HepG2 (cell line): ENCODE data around the gene VMA21. TPM values are rescaled to one million over a fixed set of nuclear protein-coding genes. Genes with fewer than 3 reads are reported as not detected.

Experiments used
- DPF2 ChIP-seq: sonication (generic); formaldehyde crosslinking; IDR thresholded peaks from 2 replicates; pipeline ENCODE4 v1.4.0; 2020; ENCODE audit warnings: mild to moderate bottlenecking, low read depth, missing genetic modification reagents, borderline replicate concordance
- EP300 ChIP-seq, 3 experiments: sonication (generic) in 1 of 3; formaldehyde crosslinking in 1 of 3; IDR thresholded peaks; 2 replicates each; pipeline versions ENCODE4 v1.5.1 to v1.6.1; 2011 to 2020; ENCODE audit warnings: low read depth in 2 of 3, low read length in 2 of 3, borderline replicate concordance in 1 of 3, improper control_type of control experiment in 1 of 3, mild to moderate bottlenecking in 1 of 3, missing genetic modification reagents in 1 of 3, moderate library complexity in 1 of 3
- GTF3A ChIP-seq: sonication (generic); formaldehyde crosslinking; conservative IDR thresholded peaks from 2 replicates; pipeline ENCODE4 v1.4.0; 2020; ENCODE audit warnings: mild to moderate bottlenecking, missing genetic modification reagents
- IRF2 ChIP-seq: IDR thresholded peaks from 2 replicates; pipeline ENCODE4 v1.6.1; 2018; ENCODE audit warnings: missing genetic modification reagents, missing compliant biosample characterization
- KLF13 ChIP-seq: sonication (generic); formaldehyde crosslinking; IDR thresholded peaks from 2 replicates; pipeline ENCODE4 v1.4.0; 2020; ENCODE audit warnings: mild to moderate bottlenecking, missing genetic modification reagents
- NFKBIZ ChIP-seq: IDR thresholded peaks from 2 replicates; pipeline ENCODE4 v1.6.1; 2018; ENCODE audit warnings: missing genetic modification reagents, missing compliant biosample characterization
- STAT5B ChIP-seq: sonication (generic); formaldehyde crosslinking; IDR thresholded peaks from 2 replicates; pipeline ENCODE4 v1.4.0; 2020; ENCODE audit warnings: missing genetic modification reagents
- ZFX ChIP-seq: sonication (generic); formaldehyde crosslinking; IDR thresholded peaks from 2 replicates; pipeline ENCODE4 v1.4.0; 2020; ENCODE audit warnings: mild to moderate bottlenecking, low read depth, missing genetic modification reagents, moderate library complexity
- ZNF12 ChIP-seq: sonication (generic); formaldehyde crosslinking; IDR thresholded peaks from 2 replicates; pipeline ENCODE4 v1.5.0; 2020; ENCODE audit warnings: missing genetic modification reagents
- ZNF333 ChIP-seq: sonication (generic); formaldehyde crosslinking; IDR thresholded peaks from 2 replicates; pipeline ENCODE4 v1.4.0; 2020; ENCODE audit warnings: mild to moderate bottlenecking, missing genetic modification reagents, borderline replicate concordance
- ZNF510 ChIP-seq: sonication (generic); formaldehyde crosslinking; IDR thresholded peaks from 2 replicates; pipeline ENCODE4 v1.4.0; 2020; ENCODE audit warnings: low read depth, mild to moderate bottlenecking, missing genetic modification reagents
- ZNF530 ChIP-seq: sonication (generic); formaldehyde crosslinking; IDR thresholded peaks from 2 replicates; pipeline ENCODE4 v1.5.0; 2020; ENCODE audit warnings: low read depth, mild to moderate bottlenecking, missing genetic modification reagents
- ZNF546 ChIP-seq: sonication (generic); formaldehyde crosslinking; conservative IDR thresholded peaks from 2 replicates; pipeline ENCODE4 v1.8.1; 2023; ENCODE audit warnings: mild to moderate bottlenecking, missing genetic modification reagents
- polyA plus RNA-seq, 8 experiments: library from polyadenylated mRNA; depleted of rRNA in 3 of 8; stranded (reverse) in 7 of 8; unstranded in 1 of 8; fragments of >200 nt; fragmentation: Illumina TruSeq in 4 of 8; extraction: Trizol in 4 of 8; gene quantifications; 2 replicates each; pipeline versions ENCODE4 v1.2.1 to v1.2.3, GENCODE V29; 2011 to 2016; ENCODE audit warnings: low read depth in 4 of 8, missing spikeins in 1 of 8, mixed read lengths in 1 of 8; ENCODE audit not compliant: insufficient read depth in 1 of 8
- total RNA-seq, 5 experiments: library from RNA; depleted of rRNA; stranded (reverse); fragments of >200 nt; fragmentation: Illumina TruSeq; extraction: Trizol; gene quantifications; 2 replicates each; pipeline ENCODE4 v1.2.3, GENCODE V29; 2016; ENCODE audit warnings: low read depth in 1 of 5
- TF ChIP-seq, protein P1 (sequence below): sonication (generic); formaldehyde crosslinking; IDR thresholded peaks from 2 replicates; pipeline ENCODE4 v1.4.0; 2020; ENCODE audit warnings: missing genetic modification reagents
- TF ChIP-seq, protein P2 (sequence below): sonication (generic); formaldehyde crosslinking; IDR thresholded peaks from 2 replicates; pipeline ENCODE4 v1.5.1; 2020; ENCODE audit warnings: mild to moderate bottlenecking, moderate library complexity, missing genetic modification reagents
- TF ChIP-seq, protein P3 (sequence below): sonication (generic); formaldehyde crosslinking; IDR thresholded peaks from 2 replicates; pipeline ENCODE4 v1.4.0; 2020; ENCODE audit warnings: missing genetic modification reagents
- TF ChIP-seq, protein P4 (sequence below), 2 experiments: sonication (generic) in 1 of 2; formaldehyde crosslinking in 1 of 2; IDR thresholded peaks; 2 replicates each; pipeline versions ENCODE4 v1.5.1 to v1.6.1; 2011 to 2020; ENCODE audit warnings: borderline replicate concordance in 1 of 2, low read depth in 1 of 2, low read length in 1 of 2, mild to moderate bottlenecking in 1 of 2, missing genetic modification reagents in 1 of 2, moderate library complexity in 1 of 2

The VMA21 gene
- total and polyA plus RNA-seq, 2 of the 13 experiments (the other 11 are each of a cell fraction or from before 2014, with no cell fraction given): 20.9 to 42.4 TPM

DNA sequence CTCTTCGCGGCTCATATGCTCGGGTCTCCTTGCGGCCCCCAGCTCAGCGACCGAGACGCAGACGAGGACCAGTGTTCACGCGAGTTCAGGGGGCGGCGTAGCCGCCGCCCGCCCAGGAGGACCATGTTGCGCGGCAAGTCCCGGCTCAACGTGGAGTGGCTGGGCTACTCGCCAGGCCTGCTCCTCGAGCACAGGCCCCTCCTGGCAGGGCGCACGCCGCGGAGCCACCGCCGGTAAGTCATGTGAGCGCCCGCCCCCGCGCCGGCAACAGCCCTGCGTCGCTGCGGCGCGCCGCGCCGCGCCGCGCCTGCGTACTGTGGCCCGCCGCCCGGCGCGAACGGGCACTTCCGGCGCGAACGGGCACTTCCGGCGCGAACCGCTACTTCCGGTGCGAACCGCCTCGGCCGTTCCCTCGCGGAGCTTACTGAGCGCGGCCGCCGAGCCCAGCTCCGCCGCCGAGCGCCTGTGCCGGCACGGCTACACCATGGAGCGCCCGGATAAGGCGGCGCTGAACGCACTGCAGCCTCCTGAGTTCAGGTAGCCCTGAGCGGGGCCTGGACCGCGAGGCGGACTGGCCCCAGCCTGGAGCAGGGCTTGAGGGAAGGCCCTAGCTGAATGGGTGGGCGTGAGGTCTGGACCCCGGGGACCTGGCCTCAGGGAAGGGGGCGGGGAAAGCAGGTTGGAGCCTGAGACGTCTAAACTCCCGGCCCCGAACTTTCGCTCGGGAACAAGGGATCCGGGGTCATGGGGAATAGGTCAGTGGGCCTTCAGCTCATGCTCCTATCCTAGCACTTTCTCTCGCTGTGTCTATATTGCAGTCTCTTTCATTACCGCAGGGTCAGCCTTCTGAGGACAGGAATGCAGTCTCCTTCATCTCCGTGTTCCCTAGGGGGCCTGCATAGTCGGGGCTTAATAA is at the start of gene VMA21 (continued):
- TF ChIP-seq, protein P1, sequence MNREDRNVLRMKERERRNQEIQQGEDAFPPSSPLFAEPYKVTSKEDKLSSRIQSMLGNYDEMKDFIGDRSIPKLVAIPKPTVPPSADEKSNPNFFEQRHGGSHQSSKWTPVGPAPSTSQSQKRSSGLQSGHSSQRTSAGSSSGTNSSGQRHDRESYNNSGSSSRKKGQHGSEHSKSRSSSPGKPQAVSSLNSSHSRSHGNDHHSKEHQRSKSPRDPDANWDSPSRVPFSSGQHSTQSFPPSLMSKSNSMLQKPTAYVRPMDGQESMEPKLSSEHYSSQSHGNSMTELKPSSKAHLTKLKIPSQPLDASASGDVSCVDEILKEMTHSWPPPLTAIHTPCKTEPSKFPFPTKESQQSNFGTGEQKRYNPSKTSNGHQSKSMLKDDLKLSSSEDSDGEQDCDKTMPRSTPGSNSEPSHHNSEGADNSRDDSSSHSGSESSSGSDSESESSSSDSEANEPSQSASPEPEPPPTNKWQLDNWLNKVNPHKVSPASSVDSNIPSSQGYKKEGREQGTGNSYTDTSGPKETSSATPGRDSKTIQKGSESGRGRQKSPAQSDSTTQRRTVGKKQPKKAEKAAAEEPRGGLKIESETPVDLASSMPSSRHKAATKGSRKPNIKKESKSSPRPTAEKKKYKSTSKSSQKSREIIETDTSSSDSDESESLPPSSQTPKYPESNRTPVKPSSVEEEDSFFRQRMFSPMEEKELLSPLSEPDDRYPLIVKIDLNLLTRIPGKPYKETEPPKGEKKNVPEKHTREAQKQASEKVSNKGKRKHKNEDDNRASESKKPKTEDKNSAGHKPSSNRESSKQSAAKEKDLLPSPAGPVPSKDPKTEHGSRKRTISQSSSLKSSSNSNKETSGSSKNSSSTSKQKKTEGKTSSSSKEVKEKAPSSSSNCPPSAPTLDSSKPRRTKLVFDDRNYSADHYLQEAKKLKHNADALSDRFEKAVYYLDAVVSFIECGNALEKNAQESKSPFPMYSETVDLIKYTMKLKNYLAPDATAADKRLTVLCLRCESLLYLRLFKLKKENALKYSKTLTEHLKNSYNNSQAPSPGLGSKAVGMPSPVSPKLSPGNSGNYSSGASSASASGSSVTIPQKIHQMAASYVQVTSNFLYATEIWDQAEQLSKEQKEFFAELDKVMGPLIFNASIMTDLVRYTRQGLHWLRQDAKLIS (CRISPR knock-in tag): no peak
- TF ChIP-seq ZNF530 (CRISPR knock-in tag) (no peak), ZFX (peak; percentile 85), ZNF546 (no peak), ZNF333 (CRISPR knock-in tag) (no peak), GTF3A (CRISPR knock-in tag) (no peak), NFKBIZ (CRISPR knock-in tag) (no peak), STAT5B (no peak), KLF13 (CRISPR knock-in tag) (no peak), EP300 (IDR thresholded peaks at IDR 0.05; ENCODE audit: low read depth in 2 of 2, low read length in 2 of 2) (no peak), EP300 (CRISPR knock-in tag; IDR thresholded peaks at IDR 0.05; ENCODE audit: borderline replicate concordance) (no peak), DPF2 (no peak), IRF2 (0 out of 2 replicates have a peak, but pooled peaks have one; percentile 20), ZNF12 (CRISPR knock-in tag) (no peak), ZNF510 (CRISPR knock-in tag) (no peak)
- TF ChIP-seq, protein P2, sequence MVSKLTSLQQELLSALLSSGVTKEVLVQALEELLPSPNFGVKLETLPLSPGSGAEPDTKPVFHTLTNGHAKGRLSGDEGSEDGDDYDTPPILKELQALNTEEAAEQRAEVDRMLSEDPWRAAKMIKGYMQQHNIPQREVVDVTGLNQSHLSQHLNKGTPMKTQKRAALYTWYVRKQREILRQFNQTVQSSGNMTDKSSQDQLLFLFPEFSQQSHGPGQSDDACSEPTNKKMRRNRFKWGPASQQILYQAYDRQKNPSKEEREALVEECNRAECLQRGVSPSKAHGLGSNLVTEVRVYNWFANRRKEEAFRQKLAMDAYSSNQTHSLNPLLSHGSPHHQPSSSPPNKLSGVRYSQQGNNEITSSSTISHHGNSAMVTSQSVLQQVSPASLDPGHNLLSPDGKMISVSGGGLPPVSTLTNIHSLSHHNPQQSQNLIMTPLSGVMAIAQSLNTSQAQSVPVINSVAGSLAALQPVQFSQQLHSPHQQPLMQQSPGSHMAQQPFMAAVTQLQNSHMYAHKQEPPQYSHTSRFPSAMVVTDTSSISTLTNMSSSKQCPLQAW: no peak
- TF ChIP-seq, protein P3, sequence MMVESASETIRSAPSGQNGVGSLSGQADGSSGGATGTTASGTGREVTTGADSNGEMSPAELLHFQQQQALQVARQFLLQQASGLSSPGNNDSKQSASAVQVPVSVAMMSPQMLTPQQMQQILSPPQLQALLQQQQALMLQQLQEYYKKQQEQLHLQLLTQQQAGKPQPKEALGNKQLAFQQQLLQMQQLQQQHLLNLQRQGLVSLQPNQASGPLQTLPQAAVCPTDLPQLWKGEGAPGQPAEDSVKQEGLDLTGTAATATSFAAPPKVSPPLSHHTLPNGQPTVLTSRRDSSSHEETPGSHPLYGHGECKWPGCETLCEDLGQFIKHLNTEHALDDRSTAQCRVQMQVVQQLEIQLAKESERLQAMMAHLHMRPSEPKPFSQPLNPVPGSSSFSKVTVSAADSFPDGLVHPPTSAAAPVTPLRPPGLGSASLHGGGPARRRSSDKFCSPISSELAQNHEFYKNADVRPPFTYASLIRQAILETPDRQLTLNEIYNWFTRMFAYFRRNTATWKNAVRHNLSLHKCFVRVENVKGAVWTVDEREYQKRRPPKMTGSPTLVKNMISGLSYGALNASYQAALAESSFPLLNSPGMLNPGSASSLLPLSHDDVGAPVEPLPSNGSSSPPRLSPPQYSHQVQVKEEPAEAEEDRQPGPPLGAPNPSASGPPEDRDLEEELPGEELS: peak; percentile 44; the same call in 1 of the 2 replicates
- TF ChIP-seq, protein P4, sequence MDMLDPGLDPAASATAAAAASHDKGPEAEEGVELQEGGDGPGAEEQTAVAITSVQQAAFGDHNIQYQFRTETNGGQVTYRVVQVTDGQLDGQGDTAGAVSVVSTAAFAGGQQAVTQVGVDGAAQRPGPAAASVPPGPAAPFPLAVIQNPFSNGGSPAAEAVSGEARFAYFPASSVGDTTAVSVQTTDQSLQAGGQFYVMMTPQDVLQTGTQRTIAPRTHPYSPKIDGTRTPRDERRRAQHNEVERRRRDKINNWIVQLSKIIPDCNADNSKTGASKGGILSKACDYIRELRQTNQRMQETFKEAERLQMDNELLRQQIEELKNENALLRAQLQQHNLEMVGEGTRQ (IDR thresholded peaks at IDR 0.05; ENCODE audit: low read depth, low read length): no peak
- TF ChIP-seq, protein P4 (CRISPR knock-in tag; IDR thresholded peaks at IDR 0.05; ENCODE audit: borderline replicate concordance): no peak; the same call in 1 of the 2 replicates
